SK-N-SH treated with all-trans-retinoic acid at 6 μM for 48 hours (cell line): ENCODE measurements around the gene ADM5.

Experiments used
- ARNTL ChIP-seq: fragments of 450-650 bp; formaldehyde crosslinking; IDR thresholded peaks from 2 replicates; pipeline ENCODE4 v1.5.0; 2020; ENCODE audit warnings: low read depth, mild to moderate bottlenecking, moderate library complexity, borderline replicate concordance
- CSDC2 ChIP-seq: fragments of 250-450 bp; sonication (Bioruptor Pico); IDR thresholded peaks from 2 replicates; pipeline ENCODE4 v1.5.0; 2020; ENCODE audit warnings: mild to moderate bottlenecking, moderate library complexity
- TF ChIP-seq, protein P1 (sequence below): fragments of 250-450 bp; sonication (Bioruptor Pico); IDR thresholded peaks from 2 replicates; pipeline ENCODE4 v1.5.1; 2020; ENCODE audit warnings: low read depth, mild to moderate bottlenecking, moderate library complexity
- TF ChIP-seq, protein P2 (sequence below): fragments of 250-450 bp; sonication (Bioruptor Pico); IDR thresholded peaks from 2 replicates; pipeline ENCODE4 v1.8.0; 2021; ENCODE audit warnings: low read depth, mild to moderate bottlenecking, moderate library complexity, borderline replicate concordance

DNA sequence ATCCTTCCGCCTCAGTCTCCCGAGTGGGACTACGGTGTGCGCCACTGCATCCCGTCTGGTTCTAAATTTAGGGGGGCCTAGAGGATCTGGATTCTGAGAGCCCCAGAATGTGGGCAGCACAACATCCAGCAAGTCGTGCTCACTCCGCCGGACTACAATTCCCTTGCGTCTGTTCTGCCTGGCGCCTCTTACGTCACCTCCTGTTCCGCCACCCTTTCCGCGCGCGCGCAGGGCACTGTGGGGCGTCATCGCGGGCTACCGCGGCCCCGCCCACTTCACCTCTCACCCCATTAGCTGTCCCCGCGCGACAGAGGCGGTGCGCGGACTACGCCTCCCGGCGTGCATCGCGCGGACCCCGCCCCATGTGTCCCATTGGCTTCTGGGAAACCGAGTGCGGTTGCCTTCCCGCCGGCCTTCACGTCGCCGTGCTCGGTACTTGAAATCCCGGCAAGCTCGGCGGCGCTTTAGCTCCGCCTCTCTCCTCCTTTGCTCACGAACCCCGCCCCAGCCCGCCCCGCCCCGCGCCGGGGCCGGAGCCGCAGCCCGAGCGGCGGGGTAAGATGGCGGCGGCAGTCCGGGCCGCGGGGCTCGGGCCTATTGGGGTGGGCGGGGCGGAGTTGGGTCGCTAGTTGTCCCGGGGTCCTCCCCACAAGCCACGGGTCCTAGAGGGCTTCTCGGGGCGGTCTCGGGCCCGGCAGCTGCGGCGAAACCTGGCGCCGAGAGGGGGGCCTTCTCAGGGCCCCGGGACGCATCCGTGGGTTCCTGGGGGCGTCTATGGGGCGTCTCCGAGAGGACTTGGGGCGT is 47.5 kb upstream of the ADM5 start, which contains the start of gene SCAF1:
- TF ChIP-seq CSDC2 (CRISPR knock-in tag), result no peak
- TF ChIP-seq ARNTL (CRISPR knock-in tag), result no peak
- TF ChIP-seq, protein P1, sequence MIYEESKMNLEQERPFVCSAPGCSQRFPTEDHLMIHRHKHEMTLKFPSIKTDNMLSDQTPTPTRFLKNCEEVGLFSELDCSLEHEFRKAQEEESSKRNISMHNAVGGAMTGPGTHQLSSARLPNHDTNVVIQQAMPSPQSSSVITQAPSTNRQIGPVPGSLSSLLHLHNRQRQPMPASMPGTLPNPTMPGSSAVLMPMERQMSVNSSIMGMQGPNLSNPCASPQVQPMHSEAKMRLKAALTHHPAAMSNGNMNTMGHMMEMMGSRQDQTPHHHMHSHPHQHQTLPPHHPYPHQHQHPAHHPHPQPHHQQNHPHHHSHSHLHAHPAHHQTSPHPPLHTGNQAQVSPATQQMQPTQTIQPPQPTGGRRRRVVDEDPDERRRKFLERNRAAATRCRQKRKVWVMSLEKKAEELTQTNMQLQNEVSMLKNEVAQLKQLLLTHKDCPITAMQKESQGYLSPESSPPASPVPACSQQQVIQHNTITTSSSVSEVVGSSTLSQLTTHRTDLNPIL, result no peak
- TF ChIP-seq, protein P2, sequence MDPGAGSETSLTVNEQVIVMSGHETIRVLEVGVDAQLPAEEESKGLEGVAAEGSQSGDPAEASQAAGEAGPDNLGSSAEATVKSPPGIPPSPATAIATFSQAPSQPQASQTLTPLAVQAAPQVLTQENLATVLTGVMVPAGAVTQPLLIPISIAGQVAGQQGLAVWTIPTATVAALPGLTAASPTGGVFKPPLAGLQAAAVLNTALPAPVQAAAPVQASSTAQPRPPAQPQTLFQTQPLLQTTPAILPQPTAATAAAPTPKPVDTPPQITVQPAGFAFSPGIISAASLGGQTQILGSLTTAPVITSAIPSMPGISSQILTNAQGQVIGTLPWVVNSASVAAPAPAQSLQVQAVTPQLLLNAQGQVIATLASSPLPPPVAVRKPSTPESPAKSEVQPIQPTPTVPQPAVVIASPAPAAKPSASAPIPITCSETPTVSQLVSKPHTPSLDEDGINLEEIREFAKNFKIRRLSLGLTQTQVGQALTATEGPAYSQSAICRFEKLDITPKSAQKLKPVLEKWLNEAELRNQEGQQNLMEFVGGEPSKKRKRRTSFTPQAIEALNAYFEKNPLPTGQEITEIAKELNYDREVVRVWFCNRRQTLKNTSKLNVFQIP (CRISPR knock-in tag), result no peak
